Loucy (cell line): Measurements from ENCODE around the gene INPP4B.

Experiments
- H2AFZ ChIP-seq: fragments of 200-600 bp; sonication (generic); 2 replicates; pipeline ENCODE4 v1.6.0; 2016; ENCODE audit warnings: antibody characterized with exemption, mild to moderate bottlenecking, low read length, moderate library complexity
- H3F3A ChIP-seq: fragments of 200-600 bp; 2 replicates; pipeline ENCODE4 v1.6.0; 2016; ENCODE audit warnings: antibody characterized with exemption, low read depth, mild to moderate bottlenecking
- H3K27me3 ChIP-seq: fragments of 200-600 bp; sonication (generic); 2 replicates; pipeline ENCODE4 v1.6.1; 2014; ENCODE audit warnings: low read length, mild to moderate bottlenecking; ENCODE audit not compliant: insufficient read depth, poor library complexity, severe bottlenecking
- H3K36me3 ChIP-seq: fragments of 200-600 bp; sonication (generic); 2 replicates; pipeline ENCODE4 v1.6.1; 2016; ENCODE audit warnings: low read length; ENCODE audit not compliant: insufficient read depth
- H3K4me1 ChIP-seq: fragments of 200-600 bp; sonication (generic); 2 replicates; pipeline ENCODE4 v1.5.1; 2014; ENCODE audit warnings: low read length, mild to moderate bottlenecking; ENCODE audit not compliant: insufficient read depth, poor library complexity, severe bottlenecking
- H3K4me2 ChIP-seq: fragments of 200-600 bp; sonication (generic); 2 replicates; pipeline ENCODE4 v1.6.0; 2014; ENCODE audit warnings: antibody characterized with exemption, low read length, low read depth, mild to moderate bottlenecking; ENCODE audit not compliant: poor library complexity, severe bottlenecking
- H3K4me3 ChIP-seq: fragments of 200-600 bp; sonication (generic); 2 replicates; pipeline ENCODE4 v1.5.1; 2014; ENCODE audit warnings: low read length, mild to moderate bottlenecking, mixed read lengths; ENCODE audit not compliant: poor library complexity, severe bottlenecking
- H3K79me2 ChIP-seq: fragments of 200-600 bp; sonication (generic); 2 replicates; pipeline ENCODE4 v1.6.1; 2014; ENCODE audit warnings: low read length; ENCODE audit not compliant: insufficient read depth
- H3K9ac ChIP-seq: fragments of 200-600 bp; sonication (generic); 2 replicates; pipeline ENCODE4 v1.6.0; 2014; ENCODE audit warnings: mild to moderate bottlenecking, low read depth, low read length, moderate library complexity; ENCODE audit not compliant: poor library complexity, severe bottlenecking
- H3K9me2 ChIP-seq: fragments of 200-600 bp; sonication (generic); replicated peaks from 2 replicates; pipeline ENCODE4 v1.6.1; 2016; ENCODE audit warnings: low read depth, low read length, mixed read lengths
- H3K9me3 ChIP-seq: fragments of 200-600 bp; sonication (generic); 2 replicates; pipeline ENCODE4 v1.6.1; 2014; ENCODE audit warnings: mild to moderate bottlenecking, antibody characterized with exemption, low read length, low read depth; ENCODE audit not compliant: insufficient read depth
- H4K20me1 ChIP-seq: fragments of 200-600 bp; sonication (generic); 2 replicates; pipeline ENCODE4 v1.6.0; 2014; ENCODE audit warnings: antibody characterized with exemption, low read length, mild to moderate bottlenecking; ENCODE audit not compliant: insufficient read depth, poor library complexity, severe bottlenecking
- CTCF ChIP-seq: fragments of 200-600 bp; sonication (generic); conservative IDR thresholded peaks from 2 replicates; pipeline ENCODE4 v1.5.1; 2014; ENCODE audit warnings: mild to moderate bottlenecking, antibody characterized with exemption, low read length
- EZH2phosphoT487 ChIP-seq: fragments of 200-600 bp; IDR thresholded peaks from 2 replicates; pipeline ENCODE4 v1.6.1; 2018; ENCODE audit warnings: antibody characterized with exemption, mild to moderate bottlenecking, moderate library complexity, borderline replicate concordance

The INPP4B gene

GRCh38 chr4:142341268-142341667, 504.8 kb downstream of the INPP4B start:
- H3K79me2 ChIP-seq = peaks cover 64% of the 10 kb centered on the region
- no peaks in the 10 kb centered on the region for H3K27me3 ChIP-seq

GRCh38 chr4:142339053-142339452, 507.0 kb downstream of the INPP4B start:
- Histone ChIP-seq H3F3A (no peaks in the 10 kb centered on the region), H3K4me1 (no peaks in the 10 kb centered on the region), H3K4me2 (no peak overlapping the region), H3K9me2 (no peaks in the 10 kb centered on the region), H3K9ac (no peak overlapping the region), H2AFZ (no peak overlapping the region), H3K4me3 (no peak overlapping the region), H3K27me3 (no peaks in the 10 kb centered on the region), H3K9me3 (peaks cover 5% of the 10 kb centered on the region; the same call in 1 of the 2 replicates), H3K79me2 (peaks cover 65% of the 10 kb centered on the region), H4K20me1 (no peaks in the 10 kb centered on the region), H3K36me3 (peaks cover 8% of the 10 kb centered on the region; the same call in 1 of the 2 replicates)
- no peak for TF ChIP-seq CTCF
- TF ChIP-seq EZH2phosphoT487 = no peak

More at GRCh38 chr4:142341268-142341667, 504.8 kb downstream of the INPP4B start:
- peaks cover 8% of the 10 kb centered on the region for H3K4me1 ChIP-seq
- peaks cover 5% of the 10 kb centered on the region; the same call in 1 of the 2 replicates for H3K36me3 ChIP-seq
- H3K9ac ChIP-seq = no peak overlapping the region
- H3K9me3 ChIP-seq = no peaks in the 10 kb centered on the region; the same call in 1 of the 2 replicates
- no peak for TF ChIP-seq CTCF
- TF ChIP-seq EZH2phosphoT487 = no peak
- H3F3A ChIP-seq = no peaks in the 10 kb centered on the region
- H3K4me3 ChIP-seq = no peak overlapping the region
- no peak overlapping the region for H2AFZ ChIP-seq
- H4K20me1 ChIP-seq = no peaks in the 10 kb centered on the region
- no peaks in the 10 kb centered on the region for H3K9me2 ChIP-seq
- H3K4me2 ChIP-seq = no peak overlapping the region

- TF ChIP-seq EZH2phosphoT487 = no peak
- no peak for TF ChIP-seq CTCF
- peaks cover 8% of the 10 kb centered on the region; the same call in 1 of the 2 replicates for H3K36me3 ChIP-seq
- no peak overlapping the region for H3K9ac ChIP-seq
- peaks cover 51% of the 10 kb centered on the region; the same call in 1 of the 2 replicates for H3K79me2 ChIP-seq
- peaks cover 2% of the 10 kb centered on the region for H3K4me1 ChIP-seq
- no peak overlapping the region for H3K4me2 ChIP-seq
- 0 out of 2 replicates have a peak, but pooled peaks cover 5% of the 10 kb centered on the region for H3F3A ChIP-seq
- no peaks in the 10 kb centered on the region for H3K27me3 ChIP-seq
- peaks cover 5% of the 10 kb centered on the region; the same call in 1 of the 2 replicates for H3K9me3 ChIP-seq
- H3K4me3 ChIP-seq = no peak overlapping the region
- no peak overlapping the region for H2AFZ ChIP-seq
- H3K9me2 ChIP-seq = no peaks in the 10 kb centered on the region
- H4K20me1 ChIP-seq = no peaks in the 10 kb centered on the region
Measured at GRCh38 chr4:142336251-142336934, 509.7 kb downstream of the INPP4B start.
